ENCODE results near the gene EPHB2. TPM values are rescaled to one million over a fixed set of nuclear protein-coding genes. Genes with fewer than 3 reads are reported as not detected.

Gene EPHB2
- total and polyA plus RNA-seq, 2 donors (not counting 1 experiment from before 2014, with no cell fraction given) = 0.07 to 0.39 TPM

DNA sequence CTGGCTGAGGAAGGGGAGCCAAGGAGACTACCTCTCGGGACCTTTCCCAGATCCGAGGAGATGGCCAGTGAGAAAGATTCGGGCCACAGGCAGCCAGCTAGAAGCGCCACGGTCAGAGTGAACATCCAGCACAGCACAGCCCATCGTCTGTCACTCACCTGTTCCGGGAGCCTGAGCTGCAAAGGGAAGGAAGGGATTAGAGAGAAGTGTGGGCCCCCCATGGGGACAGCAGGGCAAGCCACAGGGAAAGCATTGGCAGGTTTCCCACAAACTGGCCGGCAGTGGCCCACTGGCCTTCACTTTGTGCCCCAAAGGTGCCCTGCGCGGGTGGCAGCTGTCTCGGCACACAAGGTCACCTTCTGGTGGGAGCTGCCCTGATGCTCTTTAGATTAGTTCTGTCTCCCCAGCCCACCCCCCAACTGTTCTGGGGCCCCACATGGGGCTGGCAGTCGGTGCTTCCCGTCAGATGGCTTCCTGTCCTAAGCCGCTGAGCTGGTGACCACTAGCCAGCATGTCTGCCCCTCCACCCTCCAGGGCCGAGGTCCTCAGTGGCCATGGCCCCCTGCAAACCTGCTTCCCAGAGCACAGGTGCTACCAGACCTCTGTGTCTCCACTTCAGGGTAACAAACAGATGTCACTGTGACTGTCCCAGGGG, 205.3 kb downstream of the EPHB2 start:
- Histone ChIP-seq H3K9ac (ENCODE audit: low read length) (no peak overlapping the region), H3K9me3 (ENCODE audit: control extremely low read depth in 1 of 3, control insufficient read depth in 2 of 3, insufficient read depth in 1 of 3, low read length in 2 of 3) (no peaks in the 10 kb centered on the region), H3K27ac (ENCODE audit: low read length in 2 of 2) (no peak overlapping the region), H3K4me3 (ENCODE audit: control extremely low read depth in 1 of 5, extremely low read depth in 1 of 5, insufficient read depth in 1 of 5, low read depth in 2 of 5, low read length in 4 of 5) (no peak overlapping the region), H3K4me2 (replicated peaks; ENCODE audit: low read depth, low read length, poor library complexity, severe bottlenecking) (no peak overlapping the region), H3K27me3 (replicated peaks in 1 of 4; ENCODE audit: control extremely low read depth in 1 of 4, control insufficient read depth in 3 of 4, insufficient read depth in 4 of 4, low read length in 3 of 4) (peaks cover 0 to 2% (median under 1%) of the 10 kb centered on the region in 4 experiments), H3K79me2 (ENCODE audit: control insufficient read depth, insufficient read depth, low read length) (no peaks in the 10 kb centered on the region), H4K20me1 (ENCODE audit: control insufficient read depth, insufficient read depth, low read length, poor library complexity, severe bottlenecking) (no peaks in the 10 kb centered on the region), H2AFZ (ENCODE audit: insufficient read depth, low read depth, low read length, poor library complexity, severe bottlenecking) (no peak overlapping the region), H3K36me3 (replicated peaks in 1 of 2; ENCODE audit: control extremely low read depth in 1 of 2, control insufficient read depth in 1 of 2, extremely low read depth in 1 of 2, insufficient read depth in 2 of 2, low read length in 1 of 2) (no peaks in the 10 kb centered on the region), H3K4me1 (ENCODE audit: control insufficient read depth in 2 of 2, insufficient read depth in 2 of 2, low read length in 2 of 2) (no peaks in the 10 kb centered on the region)
- ATAC-seq (ENCODE audit: low read depth) (no peak), DNase-seq (no peak)
- H3K4me1 Mint-ChIP-seq = no peaks in the 10 kb centered on the region
- peaks cover 15% of the 10 kb centered on the region for H3K27me3 Mint-ChIP-seq
- intact Hi-C loops (cut with micrococcal nuclease) = no loop called here
- TF ChIP-seq CTCF (IDR thresholded peaks at IDR 0.05) (no peak), EZH2 (IDR thresholded peaks at IDR 0.05; ENCODE audit: borderline replicate concordance, insufficient read depth, low read depth, low read length, poor library complexity, severe bottlenecking) (no peak)
- 53% methylated on average over 15 of the region's 15 CpGs for WGBS (ENCODE audit: insufficient coverage)
- ChIA-PET CTCF (no interaction called here), POLR2A (no interaction called here)
- no peaks in the 10 kb centered on the region for H3K9me3 Mint-ChIP-seq (ENCODE audit: insufficient read depth)
- no peak overlapping the region for H3K4me3 Mint-ChIP-seq
- no peak overlapping the region for H3K27ac Mint-ChIP-seq

DNA sequence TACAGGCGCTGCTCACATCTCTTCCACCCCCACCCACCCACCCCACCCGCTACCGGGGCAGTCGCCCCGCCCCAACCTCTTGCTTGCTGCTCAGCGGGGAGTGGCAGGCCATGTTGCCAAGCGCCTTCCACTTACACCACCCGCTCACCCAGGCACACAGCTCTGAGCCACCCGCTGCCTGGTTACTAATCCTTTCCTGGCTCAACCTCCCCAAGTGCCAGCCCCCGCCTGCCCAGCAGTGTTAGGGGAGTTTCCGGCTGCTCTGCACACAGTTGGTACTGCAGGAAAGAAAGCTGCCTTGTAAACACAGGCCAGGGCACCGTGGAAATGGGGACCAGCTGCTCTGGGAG, 205.8 kb downstream of the EPHB2 start:
- intact Hi-C loops (cut with micrococcal nuclease) = no loop called here
- H3K27ac ChIP-seq (ENCODE audit: low read length in 2 of 2) = no peak overlapping the region
- CTCF ChIA-PET = no interaction called here
- peaks cover 15% of the 10 kb centered on the region for H3K27me3 Mint-ChIP-seq
- POLR2A ChIA-PET = no interaction called here
- no peaks in the 10 kb centered on the region for H3K4me1 Mint-ChIP-seq
- no peak overlapping the region for H3K4me3 Mint-ChIP-seq
- H4K20me1 ChIP-seq (ENCODE audit: control insufficient read depth, insufficient read depth, low read length, poor library complexity, severe bottlenecking) = no peaks in the 10 kb centered on the region
- no peak overlapping the region for H3K4me2 ChIP-seq (replicated peaks; ENCODE audit: low read depth, low read length, poor library complexity, severe bottlenecking)
- WGBS (ENCODE audit: insufficient coverage) = 77% methylated on average over 5 of the region's 12 CpGs
- H3K9me3 ChIP-seq (ENCODE audit: control extremely low read depth in 1 of 3, control insufficient read depth in 2 of 3, insufficient read depth in 1 of 3, low read length in 2 of 3) = no peaks in the 10 kb centered on the region
- H3K79me2 ChIP-seq (ENCODE audit: control insufficient read depth, insufficient read depth, low read length) = no peaks in the 10 kb centered on the region
- peaks cover 0 to 2% (median under 1%) of the 10 kb centered on the region in 4 experiments for H3K27me3 ChIP-seq (replicated peaks in 1 of 4; ENCODE audit: control extremely low read depth in 1 of 4, control insufficient read depth in 3 of 4, insufficient read depth in 4 of 4, low read length in 3 of 4)
- H2AFZ ChIP-seq (ENCODE audit: insufficient read depth, low read depth, low read length, poor library complexity, severe bottlenecking) = no peak overlapping the region
- TF ChIP-seq EZH2 (IDR thresholded peaks at IDR 0.05; ENCODE audit: borderline replicate concordance, insufficient read depth, low read depth, low read length, poor library complexity, severe bottlenecking) (no peak), CTCF (IDR thresholded peaks at IDR 0.05) (no peak)
- H3K9me3 Mint-ChIP-seq (ENCODE audit: insufficient read depth) = no peaks in the 10 kb centered on the region
- DNase-seq (no peak), ATAC-seq (ENCODE audit: low read depth) (no peak)
- no peak overlapping the region for H3K4me3 ChIP-seq (ENCODE audit: control extremely low read depth in 1 of 5, extremely low read depth in 1 of 5, insufficient read depth in 1 of 5, low read depth in 2 of 5, low read length in 4 of 5)
- no peaks in the 10 kb centered on the region for H3K4me1 ChIP-seq (ENCODE audit: control insufficient read depth in 2 of 2, insufficient read depth in 2 of 2, low read length in 2 of 2)
- H3K9ac ChIP-seq (ENCODE audit: low read length) = no peak overlapping the region
- H3K36me3 ChIP-seq (replicated peaks in 1 of 2; ENCODE audit: control extremely low read depth in 1 of 2, control insufficient read depth in 1 of 2, extremely low read depth in 1 of 2, insufficient read depth in 2 of 2, low read length in 1 of 2) = no peaks in the 10 kb centered on the region
- no peak overlapping the region for H3K27ac Mint-ChIP-seq

All from B cell (primary cell).